DOHH2 (cell line): ENCODE measurements around the gene STX4.

Experiments
- CTCF ChIP-seq: fragments of 200-600 bp; sonication (generic); IDR thresholded peaks from one replicate; pipeline ENCODE4 v1.5.1; 2014; ENCODE audit warnings: antibody characterized with exemption, mild to moderate bottlenecking, low read depth, low read length; ENCODE audit not compliant: poor library complexity, severe bottlenecking
- EZH2phosphoT487 ChIP-seq: fragments of 200-600 bp; sonication (generic); IDR thresholded peaks from 2 replicates; pipeline ENCODE4 v1.6.1; 2017; ENCODE audit warnings: borderline replicate concordance, mild to moderate bottlenecking, antibody characterized with exemption, low read length, moderate library complexity, mixed read lengths

GRCh38 chr16:31032736-31033708 is at the start of gene STX4:
- TF ChIP-seq CTCF (no peak), EZH2phosphoT487 (no peak)
